Upper lobe of right lung (tissue), 1 donor: ENCODE measurements around the gene PTK7. TPM values are rescaled to one million over a fixed set of nuclear protein-coding genes. Genes with fewer than 3 reads are reported as not detected.
"Not testable (repeated sequence)": the region's sequence is repeated elsewhere in the genome, so short reads cannot be mapped to it uniquely, and the experiment has no call there.

Source experiments
- ATAC-seq: fragments of 200-7000 bp; cut with Tn5 transposase; one replicate; pipeline ENCODE4 v1.9.1; 2020; ENCODE audit warnings: mild to moderate bottlenecking, moderate library complexity
- DNase-seq: peaks from one replicate; pipeline ENCODE4 v3.0.0-alpha.2; 2020
- H3K27ac ChIP-seq: fragments of 200-600 bp; one replicate; pipeline ENCODE4 v1.8.0; 2022
- H3K27me3 ChIP-seq: fragments of 200-600 bp; one replicate; pipeline ENCODE4 v1.8.0; 2022; ENCODE audit warnings: mild to moderate bottlenecking
- H3K36me3 ChIP-seq: fragments of 200-600 bp; one replicate; pipeline ENCODE4 v1.8.0; 2022
- H3K4me1 ChIP-seq: fragments of 200-600 bp; one replicate; pipeline ENCODE4 v1.8.0; 2022
- H3K4me3 ChIP-seq: fragments of 200-600 bp; one replicate; pipeline ENCODE4 v1.8.0; 2022; ENCODE audit warnings: mild to moderate bottlenecking
- H3K9me3 ChIP-seq: fragments of 200-600 bp; one replicate; pipeline ENCODE4 v1.8.0; 2022
- CTCF ChIP-seq: fragments of 200-600 bp; IDR thresholded peaks from one replicate; pipeline ENCODE4 v1.8.0; 2022; ENCODE audit warnings: antibody characterized with exemption
- intact Hi-C: fragments of 100-400 bp; cut with DNase I; formaldehyde crosslinking; loops from one replicate; pipeline ENCODE4 v1.11.0; 2022
- total RNA-seq: library from RNA; stranded (reverse); fragmentation: NEBNext Ultra II Directional; extraction: Animal tissue kit (Norgen Biotek cat#: 25700); gene quantifications from one replicate; pipeline ENCODE4 v1.2.1, GENCODE V29; 2021
- donor health status: DM: no; HTN: yes; CAD: no; lungs with severe emphysema.

PTK7 gene
- total RNA-seq, 1 donor from 2014 or later = 97.1 TPM

DNA sequence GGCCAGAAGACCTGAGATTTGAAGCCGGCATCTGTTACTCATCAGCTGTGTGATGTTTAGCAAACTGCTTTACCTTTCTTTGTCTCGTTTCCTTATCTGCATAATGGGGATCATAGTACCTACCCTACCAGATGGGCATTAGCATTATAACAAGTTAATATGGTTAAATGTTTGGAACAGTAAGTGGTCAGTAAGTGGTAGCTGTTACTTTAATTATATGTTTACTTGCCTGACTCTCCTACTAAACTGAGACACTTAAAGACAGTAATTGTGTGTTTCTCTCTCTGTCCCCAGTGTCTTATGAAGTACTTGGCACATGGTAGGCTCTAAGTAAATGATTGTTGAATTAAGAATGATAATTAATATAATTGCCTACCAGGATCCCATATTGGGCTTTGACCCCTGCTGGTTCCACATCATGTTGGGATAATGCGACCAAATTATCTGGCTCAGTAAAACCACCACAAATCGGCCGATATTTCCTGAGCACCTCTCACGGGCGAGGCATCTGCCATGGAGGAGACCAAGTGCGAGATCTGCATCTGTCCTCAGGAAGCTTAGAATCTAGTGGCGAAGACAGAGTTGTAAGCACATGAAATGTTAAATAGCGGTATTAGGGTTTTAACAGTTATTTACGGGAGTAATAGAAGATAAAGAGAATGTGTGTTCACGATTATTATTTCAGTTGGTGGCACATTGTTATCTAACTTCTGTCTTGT, 31.4 kb downstream of the PTK7 start:
- intact Hi-C loops = no loop called here
- Histone ChIP-seq H3K9me3 (no peaks in the 10 kb centered on the region), H3K36me3 (no peaks in the 10 kb centered on the region), H3K27me3 (no peaks in the 10 kb centered on the region), H3K4me1 (peaks cover 4% of the 10 kb centered on the region), H3K4me3 (no peak overlapping the region), H3K27ac (no peak overlapping the region)
- ATAC-seq (no peak), DNase-seq (no peak)
- no peak for TF ChIP-seq CTCF

DNA sequence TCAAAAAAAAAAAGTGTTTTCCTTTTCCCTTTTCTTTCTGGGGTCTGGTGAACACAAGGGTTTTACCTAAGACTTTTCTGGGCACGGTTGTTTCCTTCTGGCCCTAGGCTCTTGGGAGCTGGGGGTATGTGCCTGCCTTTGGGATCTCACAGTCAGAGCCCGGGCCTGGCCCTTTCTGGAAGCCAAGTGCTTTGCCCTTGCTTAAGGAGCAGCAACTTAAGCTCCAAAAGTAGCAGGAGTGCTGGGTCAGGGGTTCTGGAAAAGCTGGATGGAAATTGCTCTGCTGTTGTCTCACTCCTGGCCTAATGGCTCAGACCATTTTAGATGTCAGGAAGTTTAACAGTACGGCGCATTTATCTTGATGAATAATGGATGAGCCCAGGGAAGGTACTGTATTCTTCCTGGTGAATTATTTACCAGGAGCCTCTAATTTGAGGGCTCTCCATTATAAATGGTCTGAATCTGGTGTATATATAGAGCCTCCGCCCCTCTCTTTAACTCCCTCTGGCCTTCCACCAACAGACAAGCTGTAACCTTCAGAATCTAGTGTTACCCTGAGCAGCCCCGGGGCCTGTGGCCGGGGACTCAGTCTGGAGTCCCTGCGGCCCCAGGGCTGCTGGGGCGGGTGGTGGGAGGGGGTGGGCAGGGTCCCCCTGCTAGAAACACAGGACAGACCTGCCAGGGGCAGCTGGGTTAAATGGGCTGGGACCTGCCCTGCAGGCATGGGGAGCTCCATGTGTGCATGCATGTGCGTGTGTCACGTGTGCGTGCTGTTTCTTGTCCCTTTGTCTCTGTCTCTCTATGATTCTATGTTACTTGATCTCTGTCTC, 37.5 kb downstream of the PTK7 start:
- no peak for DNase-seq
- H3K9me3 ChIP-seq = no peaks in the 10 kb centered on the region
- TF ChIP-seq CTCF = no peak
- H3K4me3 ChIP-seq = no peak overlapping the region
- no peaks in the 10 kb centered on the region for H3K27me3 ChIP-seq
- no peaks in the 10 kb centered on the region for H3K36me3 ChIP-seq
- ATAC-seq = peak; percentile 22
- peak overlapping the region; percentile 71 for H3K27ac ChIP-seq
- intact Hi-C loops = no loop called here
- H3K4me1 ChIP-seq = peaks cover 39% of the 10 kb centered on the region

- ATAC-seq (no peak), DNase-seq (no peak)
- intact Hi-C loops = no loop called here
- Histone ChIP-seq H3K4me1 (peaks cover 42% of the 10 kb centered on the region), H3K27me3 (no peaks in the 10 kb centered on the region), H3K9me3 (no peaks in the 10 kb centered on the region), H3K36me3 (no peaks in the 10 kb centered on the region), H3K27ac (peak overlapping the region; percentile 71), H3K4me3 (no peak overlapping the region)
- TF ChIP-seq CTCF = no peak
These were observed 39.3 kb downstream of the PTK7 start for GRCh38 chr6:43115365-43115764.

GRCh38 chr6:43117466-43117865, 41.4 kb downstream of the PTK7 start:
- H3K27me3 ChIP-seq, ATAC-seq, H3K9me3 ChIP-seq, DNase-seq, H3K36me3 ChIP-seq, intact Hi-C loops, H3K4me3 ChIP-seq: not testable (repeated sequence)
- Histone ChIP-seq H3K27ac (peak overlapping the region; percentile 74), H3K4me1 (peaks cover 49% of the 10 kb centered on the region)

- ATAC-seq = no peak
These were observed 43.4 kb downstream of the PTK7 start for GRCh38 chr6:43119482-43119881.

More at GRCh38 chr6:43119482-43119881, 43.4 kb downstream of the PTK7 start:
- no peaks in the 10 kb centered on the region for H3K27me3 ChIP-seq
- H3K27ac ChIP-seq = peak overlapping the region; percentile 30
- intact Hi-C loops = no loop called here
- no peaks in the 10 kb centered on the region for H3K36me3 ChIP-seq
- no peaks in the 10 kb centered on the region for H3K9me3 ChIP-seq
- peaks cover 51% of the 10 kb centered on the region for H3K4me1 ChIP-seq
- TF ChIP-seq CTCF = no peak
- no peak for DNase-seq
- no peak overlapping the region for H3K4me3 ChIP-seq
